Stimulated activated CD4-positive, alpha-beta T cell treated with anti-CD3 and anti-CD28 coated beads, Interleukin-2, amount 100 ng/mL, for 4 hours (primary cell): ENCODE results near the gene B4GALT1.
A peak's percentile ranks its signal among the peaks of the same experiment; 100 is the strongest.

Experiments
- DNase-seq: peaks from one replicate; pipeline ENCODE4 v3.0.0-alpha.2; 2020; ENCODE audit warnings: low read depth

Gene B4GALT1

GRCh38 chr9:33167084-33167971 is at the start of gene B4GALT1:
B4GALT1 (minus strand) TSS chr9:33167336; CDS start chr9:33167169, 167 bp downstream.
- peak; percentile 93 for DNase-seq

GRCh38 chr9:33211695-33212393 is 44.7 kb upstream of the B4GALT1 start:
- DNase-seq: no peak

GRCh38 chr9:33210006-33210715 is 43.0 kb upstream of the B4GALT1 start:
- DNase-seq: no peak

- DNase-seq: no peak
These were observed 42.3 kb upstream of the B4GALT1 start for GRCh38 chr9:33209394-33209793.

- DNase-seq: peak; percentile 2
These were observed 35.5 kb upstream of the B4GALT1 start for GRCh38 chr9:33202552-33203201.

- no peak for DNase-seq
These were observed 34.9 kb upstream of the B4GALT1 start for GRCh38 chr9:33202018-33202417.

GRCh38 chr9:33198165-33198564 is 31.0 kb upstream of the B4GALT1 start:
- DNase-seq: no peak

- DNase-seq: no peak
These were observed 30.4 kb upstream of the B4GALT1 start for GRCh38 chr9:33197279-33198152.

GRCh38 chr9:33196736-33197135 is 29.6 kb upstream of the B4GALT1 start:
- DNase-seq: no peak

- DNase-seq: no peak
These were observed 26.7 kb upstream of the B4GALT1 start for GRCh38 chr9:33193818-33194217.

GRCh38 chr9:33192493-33193255 is 25.5 kb upstream of the B4GALT1 start:
- DNase-seq: no peak

- DNase-seq: no peak
These were observed 23.0 kb upstream of the B4GALT1 start for GRCh38 chr9:33190021-33190705.

GRCh38 chr9:33189331-33189791 is 22.2 kb upstream of the B4GALT1 start:
- no peak for DNase-seq

GRCh38 chr9:33188711-33189110 is 21.6 kb upstream of the B4GALT1 start:
- DNase-seq: no peak

- DNase-seq: no peak
These were observed 20.5 kb upstream of the B4GALT1 start for GRCh38 chr9:33187519-33188218.

- no peak for DNase-seq
These were observed 19.5 kb upstream of the B4GALT1 start for GRCh38 chr9:33186457-33187168.

- DNase-seq: no peak
These were observed 18.7 kb upstream of the B4GALT1 start for GRCh38 chr9:33185858-33186257.

- DNase-seq: no peak
These were observed 18.3 kb upstream of the B4GALT1 start for GRCh38 chr9:33185406-33185805.
